ENCODE data around the gene FIS1. TPM values are rescaled to one million over a fixed set of nuclear protein-coding genes. Genes with fewer than 3 reads are reported as not detected.

The FIS1 gene
- total and polyA plus RNA-seq, 11 donors, result 204 to 491 (median 282) TPM

DNA sequence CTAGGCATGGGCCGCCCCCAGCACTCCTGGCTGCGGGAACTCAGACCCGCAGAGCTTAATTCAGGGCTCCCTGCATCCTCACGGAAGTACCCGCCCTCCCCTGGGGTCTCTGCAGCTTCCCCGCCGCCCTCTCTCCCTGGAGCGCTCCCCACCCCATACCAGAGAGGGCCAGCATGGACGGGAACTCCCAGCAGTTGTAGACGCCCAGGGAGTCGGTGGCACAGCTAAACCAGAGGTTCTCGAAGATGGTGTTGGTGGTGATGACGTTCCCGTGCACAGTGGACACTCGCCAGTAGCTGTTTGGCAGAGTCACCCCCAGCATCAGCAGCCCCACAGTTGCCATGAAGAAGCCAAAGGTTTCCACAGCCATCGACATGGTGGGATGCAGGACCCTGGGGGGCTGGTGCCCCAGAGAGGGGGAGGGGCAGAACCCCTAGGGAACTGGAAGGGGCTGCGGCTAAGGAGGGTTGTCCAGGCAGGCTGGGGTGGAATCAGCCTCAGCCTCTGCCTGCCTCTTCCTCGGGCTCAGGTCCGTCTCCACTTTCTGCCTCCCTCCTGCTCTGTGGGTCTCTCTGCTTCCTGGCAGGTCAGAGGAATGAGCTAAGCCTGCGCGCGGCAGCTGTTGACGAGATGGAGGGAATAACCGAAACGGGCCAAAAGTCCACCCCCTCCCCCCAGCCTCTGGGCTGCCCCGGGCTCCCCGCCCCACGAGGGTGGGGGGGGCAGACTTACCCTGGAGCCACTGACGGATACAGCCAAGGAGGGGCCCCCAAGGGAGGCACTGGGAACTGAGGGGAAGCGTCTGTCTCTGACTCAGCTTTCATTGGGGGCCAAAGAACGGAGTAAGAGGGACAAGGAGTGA is 7.4 kb downstream of the FIS1 start, which contains the start of gene CLDN15:
Gene CLDN15, minus strand, starts transcription at position 597 of the 862 bp plus-strand sequence. Its CDS starts 221 bp downstream, at position 376.
- H3K9me3 ChIP-seq, result no peaks in the 10 kb centered on the region
- peak within 1 kb of the TSS; percentile 48 to 86 (median 78) for H3K27ac ChIP-seq
- peaks cover 0 to 55% (median 38%) of the 10 kb centered on the region in 12 donors for H3K4me1 ChIP-seq
- ATAC-seq (peak; percentile 58 to 87 (median 72)), DNase-seq (peak; percentile 86 to 92 (median 90))
- peak within 1 kb of the TSS in 9 of 12 donors; percentile 8 to 44 (median 29) for H3K4me3 ChIP-seq
- intact Hi-C loops (cut with DNase I), result loop anchor here in 2 of 10 donors (2.0 to 10.0 kb wide), 2 partner anchors 19 to 47 kb away; partner anchors contain the start of gene ZNHIT1 (in 1 of the 2)
- TF ChIP-seq, protein P1, sequence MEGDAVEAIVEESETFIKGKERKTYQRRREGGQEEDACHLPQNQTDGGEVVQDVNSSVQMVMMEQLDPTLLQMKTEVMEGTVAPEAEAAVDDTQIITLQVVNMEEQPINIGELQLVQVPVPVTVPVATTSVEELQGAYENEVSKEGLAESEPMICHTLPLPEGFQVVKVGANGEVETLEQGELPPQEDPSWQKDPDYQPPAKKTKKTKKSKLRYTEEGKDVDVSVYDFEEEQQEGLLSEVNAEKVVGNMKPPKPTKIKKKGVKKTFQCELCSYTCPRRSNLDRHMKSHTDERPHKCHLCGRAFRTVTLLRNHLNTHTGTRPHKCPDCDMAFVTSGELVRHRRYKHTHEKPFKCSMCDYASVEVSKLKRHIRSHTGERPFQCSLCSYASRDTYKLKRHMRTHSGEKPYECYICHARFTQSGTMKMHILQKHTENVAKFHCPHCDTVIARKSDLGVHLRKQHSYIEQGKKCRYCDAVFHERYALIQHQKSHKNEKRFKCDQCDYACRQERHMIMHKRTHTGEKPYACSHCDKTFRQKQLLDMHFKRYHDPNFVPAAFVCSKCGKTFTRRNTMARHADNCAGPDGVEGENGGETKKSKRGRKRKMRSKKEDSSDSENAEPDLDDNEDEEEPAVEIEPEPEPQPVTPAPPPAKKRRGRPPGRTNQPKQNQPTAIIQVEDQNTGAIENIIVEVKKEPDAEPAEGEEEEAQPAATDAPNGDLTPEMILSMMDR (IDR thresholded peaks at IDR 0.05), result no peak
- TF ChIP-seq POLR2A (IDR thresholded peaks at IDR 0.05), result no peak
- peaks cover 0 to 32% (median 19%) of the 10 kb centered on the region in 9 donors for H3K36me3 ChIP-seq
- H3K27me3 ChIP-seq, result no peaks in the 10 kb centered on the region
- WGBS, 4 donors, result 33 to 55% (median 52%) methylated on average over 14 to 31 of the region's 31 CpGs

DNA sequence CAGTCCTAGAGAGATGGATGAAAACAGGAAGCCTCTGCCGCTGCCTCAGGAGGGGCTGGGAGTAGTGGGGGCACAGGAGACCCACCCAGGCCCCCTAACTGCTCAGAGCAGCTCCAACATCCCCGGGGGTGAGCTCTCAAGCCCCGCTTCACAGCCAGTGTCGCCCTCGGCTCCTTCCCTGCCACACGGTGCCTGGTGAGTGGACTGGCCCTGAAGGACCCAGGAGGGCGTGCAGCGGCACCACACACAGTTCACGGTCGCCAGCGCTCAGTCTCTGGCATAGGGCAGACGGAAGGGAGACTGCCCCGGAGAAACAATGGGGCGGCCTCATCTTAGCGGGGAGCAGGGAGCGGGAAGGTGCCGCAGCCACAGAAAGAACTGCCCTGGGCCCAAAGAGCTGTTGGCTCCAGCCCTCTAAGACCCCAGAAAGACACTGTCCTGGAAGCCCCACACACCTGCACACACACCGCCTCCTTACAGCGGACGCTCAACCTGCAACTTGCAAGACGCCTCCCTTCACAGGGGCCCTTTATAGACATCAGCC is 8.5 kb downstream of the FIS1 start:
- H3K4me3 ChIP-seq, result peak overlapping the region in 1 of 12 donors; percentile 41
- WGBS, 4 donors, result 89 to 94% (median 91%) methylated on average over 11 to 21 of the region's 21 CpGs

DNA sequence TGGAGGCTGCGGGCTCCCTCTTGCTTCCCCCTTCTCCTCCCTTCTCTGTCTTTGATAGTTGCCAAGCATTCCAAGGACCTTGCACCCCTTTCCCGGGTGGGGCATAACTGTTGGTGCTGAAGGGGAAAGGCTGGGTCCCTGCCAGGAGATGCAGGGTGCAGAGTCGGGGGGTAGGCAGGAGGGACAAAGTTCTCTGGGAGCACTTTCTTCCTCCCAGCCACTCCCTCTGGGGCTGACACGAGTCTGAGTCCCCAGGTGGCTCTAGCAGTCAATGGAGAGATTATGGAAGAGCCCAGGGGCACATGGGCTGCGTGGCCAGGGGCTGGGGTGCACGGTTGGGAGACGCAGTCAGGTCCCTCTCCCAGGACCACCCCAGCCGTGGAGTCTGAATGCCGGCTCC is 9.4 kb downstream of the FIS1 start:
- Histone ChIP-seq H3K9me3 (no peaks in the 10 kb centered on the region), H3K27me3 (no peaks in the 10 kb centered on the region), H3K27ac (no peak overlapping the region), H3K4me3 (no peak overlapping the region), H3K36me3 (peaks cover 0 to 29% (median 13%) of the 10 kb centered on the region in 9 donors), H3K4me1 (peaks cover 0 to 56% (median 43%) of the 10 kb centered on the region in 12 donors)
- intact Hi-C loops (cut with DNase I), result loop anchor here in 1 of 10 donors (10.0 kb wide), 1 partner anchor 49 kb away; no protein-coding TSS in a partner anchor
- no peak for DNase-seq
- TF ChIP-seq, protein P1 (IDR thresholded peaks at IDR 0.05), result no peak
- TF ChIP-seq POLR2A (IDR thresholded peaks at IDR 0.05), result no peak
- WGBS, 4 donors, result 65 to 87% (median 84%) methylated on average over 5 to 9 of the region's 9 CpGs
- no peak for ATAC-seq

More for the DNA sequence above, 8.5 kb downstream of the FIS1 start:
- Histone ChIP-seq H3K27ac (no peak overlapping the region), H3K9me3 (no peaks in the 10 kb centered on the region), H3K36me3 (peaks cover 0 to 32% (median 19%) of the 10 kb centered on the region in 9 donors), H3K4me1 (peaks cover 0 to 58% (median 45%) of the 10 kb centered on the region in 12 donors), H3K27me3 (no peaks in the 10 kb centered on the region)
- DNase-seq (no peak), ATAC-seq (no peak)
- intact Hi-C loops (cut with DNase I), result loop anchor here in 1 of 10 donors (10.0 kb wide), 1 partner anchor 48 kb away; no protein-coding TSS in a partner anchor
- TF ChIP-seq, protein P1 (IDR thresholded peaks at IDR 0.05), result no peak
- no peak for TF ChIP-seq POLR2A (IDR thresholded peaks at IDR 0.05)

DNA sequence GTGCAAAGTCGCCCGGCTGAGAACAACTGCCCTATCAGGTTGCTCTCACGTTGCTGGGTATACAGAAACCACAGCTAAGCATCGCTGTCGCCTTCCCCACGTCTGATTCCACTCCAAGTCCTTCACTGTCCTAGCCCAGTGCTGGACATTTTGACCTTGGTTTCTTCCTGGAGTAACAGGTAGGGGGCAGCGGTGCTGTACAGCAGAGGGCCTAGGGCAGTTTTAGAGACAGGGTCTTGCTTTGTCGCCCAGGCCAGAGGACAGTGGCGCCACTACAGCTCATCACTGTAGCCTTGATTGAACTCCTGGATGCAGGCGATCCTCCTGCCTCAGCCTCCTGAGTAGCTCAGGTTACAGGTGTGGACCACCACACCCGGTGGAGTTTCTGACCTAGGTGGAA is 9.8 kb downstream of the FIS1 start:
- Histone ChIP-seq H3K27me3 (no peaks in the 10 kb centered on the region), H3K27ac (no peak overlapping the region), H3K4me3 (no peak overlapping the region), H3K4me1 (peaks cover 0 to 53% (median 40%) of the 10 kb centered on the region in 12 donors), H3K9me3 (no peaks in the 10 kb centered on the region), H3K36me3 (peaks cover 0 to 24% (median 9%) of the 10 kb centered on the region in 9 donors)
- TF ChIP-seq, protein P1 (IDR thresholded peaks at IDR 0.05), result peak in 8 of 12 donors; percentile 6 to 38 (median 32)
- no peak for TF ChIP-seq POLR2A (IDR thresholded peaks at IDR 0.05)
- ATAC-seq (no peak), DNase-seq (no peak)
- 66 to 78% (median 73%) methylated on average over 10 to 11 of the region's 11 CpGs for WGBS, 4 donors
- intact Hi-C loops (cut with DNase I), result loop anchor here in 1 of 10 donors (10.0 kb wide), 1 partner anchor 50 kb away; no protein-coding TSS in a partner anchor
